ENCODE data around the gene CACNA2D1. TPM values are rescaled to one million over a fixed set of nuclear protein-coding genes. Genes with fewer than 3 reads are reported as not detected.

The CACNA2D1 gene
- total RNA-seq, 1 experiment from 2014 or later, result 0.27 TPM

DNA sequence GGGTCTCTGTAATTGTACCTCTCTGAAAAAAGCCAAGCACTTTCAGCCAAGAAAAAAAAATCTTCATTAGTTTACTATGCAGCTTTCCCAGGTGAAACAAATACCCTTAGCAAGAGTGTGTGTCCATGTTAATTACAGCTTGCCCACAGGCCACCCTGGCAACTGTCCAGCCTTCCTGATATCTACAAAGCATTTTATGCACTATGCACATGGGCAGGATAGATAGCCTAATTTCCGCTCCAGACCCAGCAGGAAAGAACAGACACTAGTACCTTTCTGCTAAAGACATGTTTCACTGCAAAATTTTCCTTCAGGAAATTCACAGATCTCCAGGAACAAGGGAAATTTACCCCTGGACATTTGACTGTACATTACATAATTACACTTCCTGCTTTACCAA, 24.4 kb downstream of the CACNA2D1 start:
- no peaks in the 10 kb centered on the region for H4K20me1 ChIP-seq (ENCODE audit: insufficient read depth)

DNA sequence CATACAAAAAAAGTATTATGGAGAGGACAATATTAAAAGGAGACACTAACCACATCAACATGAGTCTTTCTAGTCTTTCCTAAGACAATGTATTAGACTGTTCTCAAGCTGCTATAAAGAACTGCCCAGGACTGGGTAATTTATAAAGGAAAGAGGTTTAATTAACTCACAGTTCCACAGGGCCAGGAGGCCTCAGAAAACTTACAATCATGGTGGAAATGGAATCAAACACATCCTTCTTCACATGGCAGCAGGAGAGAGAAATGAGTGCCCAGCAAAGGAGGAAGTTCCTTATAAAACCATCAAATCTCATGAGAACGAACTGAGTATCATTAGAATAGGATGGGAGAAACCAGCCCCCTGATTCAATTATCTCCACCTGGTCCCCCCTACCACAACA, 25.7 kb downstream of the CACNA2D1 start:
- TF ChIP-seq ELF1 (IDR thresholded peaks at IDR 0.05; ENCODE audit: borderline replicate concordance, low read depth) (no peak), TCF7L2 (IDR thresholded peaks at IDR 0.05; ENCODE audit: borderline replicate concordance, extremely low read depth, insufficient read depth, insufficient read length) (no peak), YY1 (IDR thresholded peaks at IDR 0.05; ENCODE audit: extremely low read depth, insufficient replicate concordance, low read depth, low read length) (no peak), ZNF274 (IDR thresholded peaks at IDR 0.05; ENCODE audit: low read depth, low read length) (no peak), FOSL1 (IDR thresholded peaks at IDR 0.05; ENCODE audit: low read depth) (no peak)
- TF ChIP-seq, protein P1, sequence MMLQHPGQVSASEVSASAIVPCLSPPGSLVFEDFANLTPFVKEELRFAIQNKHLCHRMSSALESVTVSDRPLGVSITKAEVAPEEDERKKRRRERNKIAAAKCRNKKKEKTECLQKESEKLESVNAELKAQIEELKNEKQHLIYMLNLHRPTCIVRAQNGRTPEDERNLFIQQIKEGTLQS (IDR thresholded peaks at IDR 0.05), result no peak
- TF ChIP-seq, protein P2, sequence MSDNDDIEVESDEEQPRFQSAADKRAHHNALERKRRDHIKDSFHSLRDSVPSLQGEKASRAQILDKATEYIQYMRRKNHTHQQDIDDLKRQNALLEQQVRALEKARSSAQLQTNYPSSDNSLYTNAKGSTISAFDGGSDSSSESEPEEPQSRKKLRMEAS (IDR thresholded peaks at IDR 0.05), result no peak
- Histone ChIP-seq H3K4me3 (replicated peaks in 1 of 2; ENCODE audit: low read depth in 1 of 2, low read length in 2 of 2) (no peak overlapping the region), H3K4me2 (ENCODE audit: low read length) (no peak overlapping the region), H3K27ac (ENCODE audit: low read depth, low read length) (no peak overlapping the region), H3K4me1 (ENCODE audit: control insufficient read depth in 1 of 2, insufficient read depth in 2 of 2, low read length in 2 of 2) (no peaks in the 10 kb centered on the region), H4K20me1 (ENCODE audit: insufficient read depth) (no peaks in the 10 kb centered on the region), H3K9me2 (ENCODE audit: insufficient read depth) (0 out of 2 replicates have a peak, but pooled peaks cover 4% of the 10 kb centered on the region), H2AFZ (ENCODE audit: low read depth, low read length, poor library complexity, severe bottlenecking) (no peak overlapping the region), H3K9ac (ENCODE audit: low read length) (no peak overlapping the region), H3K36me3 (ENCODE audit: control insufficient read depth in 1 of 2, insufficient read depth in 2 of 2, low read length in 2 of 2) (no peaks in the 10 kb centered on the region), H3K9me3 (ENCODE audit: control insufficient read depth in 1 of 2, insufficient read depth in 1 of 2, low read depth in 1 of 2, low read length in 2 of 2) (no peaks in the 10 kb centered on the region), H3K79me2 (ENCODE audit: insufficient read depth, low read length) (no peaks in the 10 kb centered on the region), H3K27me3 (ENCODE audit: insufficient read depth, low read length) (no peaks in the 10 kb centered on the region)
- intact Hi-C loops (cut with micrococcal nuclease), result no loop called here
- CTCF ChIA-PET, result no interaction called here
- ATAC-seq (no peak), DNase-seq (ENCODE audit: low read depth, low spot score) (no peak)
- POLR2A ChIA-PET, result no interaction called here
- RAD21 ChIA-PET (ENCODE audit: low non-redundant PET in 1 of 2, low total read pairs in 2 of 2, uncharacterized antibody in 2 of 2, unreplicated experiment in 2 of 2), result no interaction called here
- BruUV-seq (replicated peaks), result no TSS peak

More for the DNA sequence above, 24.4 kb downstream of the CACNA2D1 start:
- Histone ChIP-seq H3K79me2 (ENCODE audit: insufficient read depth, low read length) (no peaks in the 10 kb centered on the region), H3K4me1 (ENCODE audit: control insufficient read depth in 1 of 2, insufficient read depth in 2 of 2, low read length in 2 of 2) (no peaks in the 10 kb centered on the region), H3K9me3 (ENCODE audit: control insufficient read depth in 1 of 2, insufficient read depth in 1 of 2, low read depth in 1 of 2, low read length in 2 of 2) (no peaks in the 10 kb centered on the region), H3K27me3 (ENCODE audit: insufficient read depth, low read length) (no peaks in the 10 kb centered on the region), H3K9ac (ENCODE audit: low read length) (no peak overlapping the region), H3K9me2 (ENCODE audit: insufficient read depth) (0 out of 2 replicates have a peak, but pooled peaks cover 4% of the 10 kb centered on the region), H3K4me2 (ENCODE audit: low read length) (no peak overlapping the region), H3K27ac (ENCODE audit: low read depth, low read length) (no peak overlapping the region), H3K4me3 (replicated peaks in 1 of 2; ENCODE audit: low read depth in 1 of 2, low read length in 2 of 2) (no peak overlapping the region), H2AFZ (ENCODE audit: low read depth, low read length, poor library complexity, severe bottlenecking) (no peak overlapping the region), H3K36me3 (ENCODE audit: control insufficient read depth in 1 of 2, insufficient read depth in 2 of 2, low read length in 2 of 2) (no peaks in the 10 kb centered on the region)
- ATAC-seq (no peak), DNase-seq (ENCODE audit: low read depth, low spot score) (no peak)
- intact Hi-C loops (cut with micrococcal nuclease), result no loop called here
- TF ChIP-seq FOSL1 (IDR thresholded peaks at IDR 0.05; ENCODE audit: low read depth), result no peak
- no peak for TF ChIP-seq SIN3A (IDR thresholded peaks at IDR 0.05; ENCODE audit: low read depth)
- TF ChIP-seq EZH2 (IDR thresholded peaks at IDR 0.05), result no peak
- no peak for TF ChIP-seq CEBPB (IDR thresholded peaks at IDR 0.05; ENCODE audit: low read depth)
- TF ChIP-seq, protein P3, sequence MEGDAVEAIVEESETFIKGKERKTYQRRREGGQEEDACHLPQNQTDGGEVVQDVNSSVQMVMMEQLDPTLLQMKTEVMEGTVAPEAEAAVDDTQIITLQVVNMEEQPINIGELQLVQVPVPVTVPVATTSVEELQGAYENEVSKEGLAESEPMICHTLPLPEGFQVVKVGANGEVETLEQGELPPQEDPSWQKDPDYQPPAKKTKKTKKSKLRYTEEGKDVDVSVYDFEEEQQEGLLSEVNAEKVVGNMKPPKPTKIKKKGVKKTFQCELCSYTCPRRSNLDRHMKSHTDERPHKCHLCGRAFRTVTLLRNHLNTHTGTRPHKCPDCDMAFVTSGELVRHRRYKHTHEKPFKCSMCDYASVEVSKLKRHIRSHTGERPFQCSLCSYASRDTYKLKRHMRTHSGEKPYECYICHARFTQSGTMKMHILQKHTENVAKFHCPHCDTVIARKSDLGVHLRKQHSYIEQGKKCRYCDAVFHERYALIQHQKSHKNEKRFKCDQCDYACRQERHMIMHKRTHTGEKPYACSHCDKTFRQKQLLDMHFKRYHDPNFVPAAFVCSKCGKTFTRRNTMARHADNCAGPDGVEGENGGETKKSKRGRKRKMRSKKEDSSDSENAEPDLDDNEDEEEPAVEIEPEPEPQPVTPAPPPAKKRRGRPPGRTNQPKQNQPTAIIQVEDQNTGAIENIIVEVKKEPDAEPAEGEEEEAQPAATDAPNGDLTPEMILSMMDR (IDR thresholded peaks at IDR 0.05 in 2 of 3, conservative IDR thresholded peaks at IDR 0.05 in 1 of 3; ENCODE audit: borderline replicate concordance in 1 of 3, insufficient read depth in 1 of 3, low read depth in 2 of 3, low read length in 2 of 3), result no peak
- no peak for TF ChIP-seq CBX3 (IDR thresholded peaks at IDR 0.05; ENCODE audit: low read depth)
- no peak for TF ChIP-seq POLR2AphosphoS5 (IDR thresholded peaks at IDR 0.05; ENCODE audit: low read depth, low read length)
- no peak for TF ChIP-seq TCF7L2 (IDR thresholded peaks at IDR 0.05; ENCODE audit: borderline replicate concordance, extremely low read depth, insufficient read depth, insufficient read length)
- no peak for TF ChIP-seq POLR2A (IDR thresholded peaks at IDR 0.05; ENCODE audit: borderline replicate concordance, extremely low read depth, insufficient read depth, insufficient read length)
- no peak for TF ChIP-seq YY1 (IDR thresholded peaks at IDR 0.05; ENCODE audit: extremely low read depth, insufficient replicate concordance, low read depth, low read length)
- no peak for TF ChIP-seq ZFX (IDR thresholded peaks at IDR 0.05)
- ChIA-PET POLR2A (no interaction called here), RAD21 (ENCODE audit: low non-redundant PET in 1 of 2, low total read pairs in 2 of 2, uncharacterized antibody in 2 of 2, unreplicated experiment in 2 of 2) (no interaction called here), CTCF (no interaction called here)
- BruUV-seq (replicated peaks), result no TSS peak

All from HCT116 (cell line).